ENCODE results near the gene WDR49.

DNA sequence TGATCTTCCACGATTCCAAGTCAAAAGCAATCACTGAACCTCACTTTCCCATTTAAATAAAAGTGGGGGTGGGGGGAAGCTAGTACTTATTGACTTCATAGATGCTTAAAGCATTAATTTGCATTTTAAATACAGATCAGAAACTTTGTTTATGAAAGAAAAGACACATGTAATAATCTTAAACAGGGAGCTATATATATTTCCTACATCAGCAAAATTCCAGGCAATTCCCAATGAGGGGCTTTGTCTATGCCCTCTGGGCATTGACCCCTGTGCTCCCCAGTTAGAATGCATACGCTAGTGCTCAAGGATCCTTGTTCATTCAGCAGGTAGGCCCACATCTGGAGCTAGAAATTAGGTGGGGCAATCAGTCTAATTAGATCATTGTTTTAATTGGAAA is 199.9 kb downstream of the WDR49 start:
- TF ChIP-seq, protein P1, sequence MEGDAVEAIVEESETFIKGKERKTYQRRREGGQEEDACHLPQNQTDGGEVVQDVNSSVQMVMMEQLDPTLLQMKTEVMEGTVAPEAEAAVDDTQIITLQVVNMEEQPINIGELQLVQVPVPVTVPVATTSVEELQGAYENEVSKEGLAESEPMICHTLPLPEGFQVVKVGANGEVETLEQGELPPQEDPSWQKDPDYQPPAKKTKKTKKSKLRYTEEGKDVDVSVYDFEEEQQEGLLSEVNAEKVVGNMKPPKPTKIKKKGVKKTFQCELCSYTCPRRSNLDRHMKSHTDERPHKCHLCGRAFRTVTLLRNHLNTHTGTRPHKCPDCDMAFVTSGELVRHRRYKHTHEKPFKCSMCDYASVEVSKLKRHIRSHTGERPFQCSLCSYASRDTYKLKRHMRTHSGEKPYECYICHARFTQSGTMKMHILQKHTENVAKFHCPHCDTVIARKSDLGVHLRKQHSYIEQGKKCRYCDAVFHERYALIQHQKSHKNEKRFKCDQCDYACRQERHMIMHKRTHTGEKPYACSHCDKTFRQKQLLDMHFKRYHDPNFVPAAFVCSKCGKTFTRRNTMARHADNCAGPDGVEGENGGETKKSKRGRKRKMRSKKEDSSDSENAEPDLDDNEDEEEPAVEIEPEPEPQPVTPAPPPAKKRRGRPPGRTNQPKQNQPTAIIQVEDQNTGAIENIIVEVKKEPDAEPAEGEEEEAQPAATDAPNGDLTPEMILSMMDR (IDR thresholded peaks at IDR 0.05), result no peak
- no peak for TF ChIP-seq EZH2 (IDR thresholded peaks at IDR 0.05; ENCODE audit: borderline replicate concordance, insufficient read depth, low read depth, low read length, poor library complexity, severe bottlenecking)

Data from B cell (primary cell).